ENCODE results near the gene CHRM2.

CHRM2 gene

DNA sequence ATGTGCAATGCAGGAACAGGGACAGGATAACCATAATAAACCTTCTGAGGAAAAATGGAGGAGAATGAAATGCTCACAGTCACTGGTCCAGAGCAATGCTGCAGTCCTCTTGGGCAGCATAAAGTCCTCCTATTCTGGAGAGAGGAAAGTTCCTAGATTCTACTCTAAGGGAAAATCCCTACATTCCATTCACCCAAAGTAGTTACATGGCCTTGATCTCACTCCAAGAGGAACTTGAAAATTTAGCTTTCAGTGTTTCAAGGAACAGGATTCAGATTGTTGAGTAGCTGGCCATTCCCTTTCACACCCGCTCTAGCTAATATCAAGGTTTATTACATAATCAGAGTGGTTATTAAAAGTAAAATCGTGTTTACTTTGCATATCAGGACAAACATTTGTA is 168.3 kb downstream of the CHRM2 start:
- DNase-seq: no peak

DNA sequence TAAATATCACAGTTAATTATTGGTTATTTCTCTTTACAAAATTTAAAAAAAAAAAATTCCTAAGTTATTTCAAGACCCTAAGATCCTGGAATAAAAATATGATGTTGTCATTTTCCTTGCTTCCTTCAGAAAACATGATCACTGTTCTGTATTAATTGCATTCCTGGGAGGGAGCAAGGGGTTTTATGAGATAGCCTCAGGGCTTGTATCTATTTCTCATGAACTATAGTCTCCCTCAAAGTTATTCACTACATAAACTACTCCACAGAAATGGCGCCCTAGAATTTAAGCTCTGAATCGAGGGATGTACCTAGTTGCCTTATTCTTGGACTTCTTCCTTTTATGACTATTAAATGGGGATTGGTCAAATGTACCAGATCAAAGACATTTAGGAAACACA is 170.3 kb downstream of the CHRM2 start:
- DNase-seq: no peak

DNA sequence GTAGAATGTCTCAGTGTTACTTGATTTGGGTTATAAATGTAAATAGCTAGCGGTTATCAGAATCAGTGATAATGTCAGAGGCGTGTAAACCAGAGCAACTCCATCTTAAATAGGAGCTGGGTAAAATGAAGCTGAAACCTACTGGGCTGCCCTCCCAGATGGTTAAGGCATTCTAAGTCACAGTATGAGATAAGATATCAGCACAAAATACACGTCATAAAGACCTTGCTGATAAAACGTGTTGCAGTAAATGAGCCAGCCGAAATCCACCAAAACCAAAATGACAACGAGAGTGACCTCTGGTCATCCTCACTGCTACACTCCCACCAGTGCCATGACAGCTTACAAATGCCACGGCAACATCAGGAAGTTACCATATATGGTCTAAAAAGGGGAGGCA is 172.3 kb downstream of the CHRM2 start:
- no peak for DNase-seq

DNA sequence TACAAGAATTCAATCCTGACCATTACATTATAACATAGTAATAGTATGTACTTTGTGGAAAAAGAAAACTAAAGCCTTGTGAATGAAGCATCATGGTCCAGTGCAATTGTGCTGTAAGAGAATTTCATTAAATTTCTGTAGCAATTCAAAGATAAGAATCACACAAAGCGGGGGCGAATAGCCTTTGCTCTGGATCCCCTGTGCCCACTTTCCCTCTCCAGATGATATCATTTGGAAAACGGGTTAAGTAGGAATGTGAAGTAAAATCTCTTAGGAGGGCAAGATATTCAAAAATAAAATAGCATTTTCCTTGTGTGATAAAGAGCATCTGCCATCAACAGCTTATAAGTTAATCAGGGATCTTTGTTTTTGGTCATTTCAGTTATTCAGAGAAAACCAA is 177.1 kb downstream of the CHRM2 start:
- DNase-seq: no peak

DNA sequence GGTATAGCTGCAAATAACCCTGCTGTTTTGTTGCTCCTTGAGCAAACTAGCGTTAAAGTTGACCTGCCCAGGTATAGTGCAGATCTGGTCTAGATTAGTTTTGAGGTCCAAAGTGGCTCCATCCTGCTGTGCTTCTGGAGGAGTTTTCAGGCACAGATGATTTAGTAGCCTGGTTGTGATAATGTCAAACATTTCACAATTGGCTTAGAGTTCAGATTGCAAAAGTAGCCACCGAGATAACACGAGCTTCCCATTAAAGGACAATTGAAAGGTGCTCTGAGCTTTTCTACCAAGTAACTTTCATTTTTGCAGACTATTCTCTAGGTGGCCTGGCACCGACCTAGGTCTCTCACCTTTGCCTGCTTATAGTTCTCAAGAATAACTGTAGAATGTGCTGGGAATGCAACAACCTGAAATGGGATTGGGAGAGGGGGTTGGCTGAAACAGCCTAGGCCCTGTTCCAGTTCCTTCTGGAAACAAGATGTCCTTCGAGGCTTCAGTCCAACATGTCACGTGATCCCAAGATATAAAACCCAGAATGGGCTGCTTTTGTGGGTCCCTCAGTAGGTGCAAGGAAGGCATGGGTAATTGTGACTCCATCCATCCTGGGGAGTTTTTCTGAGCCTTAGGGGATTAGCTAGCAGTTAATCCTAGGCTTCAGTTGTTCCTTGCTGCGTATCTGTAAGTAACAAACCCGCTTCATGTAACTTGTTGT is 201.0 kb downstream of the CHRM2 start:
- no peak for DNase-seq

All from NCI-H2081 treated with DMSO at 0.1 percent for 48 hours (cell line).